GM19372 (cell line): Measurements from ENCODE around the gene MAP2K7.
"Not testable (repeated sequence)": the region's sequence is repeated elsewhere in the genome, so short reads cannot be mapped to it uniquely, and the experiment has no call there.

Source experiments
- ATAC-seq: cut with Tn5 transposase; IDR thresholded peaks from one replicate; pipeline ENCODE4 v1.9.1; 2021; ENCODE audit warnings: mild to moderate bottlenecking, low read depth, moderate library complexity; ENCODE audit not compliant: unreplicated experiment

MAP2K7 gene

GRCh38 chr19:7928741-7929701 lies 25.3 kb downstream of the MAP2K7 start:
- ATAC-seq = no peak

GRCh38 chr19:7930030-7930429 lies 26.4 kb downstream of the MAP2K7 start:
- not testable (repeated sequence) for ATAC-seq

- no peak for ATAC-seq
Observed at GRCh38 chr19:7930765-7931164, 27.1 kb downstream of the MAP2K7 start.

GRCh38 chr19:7931221-7932061 lies 27.8 kb downstream of the MAP2K7 start:
- no peak for ATAC-seq

GRCh38 chr19:7932276-7932929 lies 28.7 kb downstream of the MAP2K7 start:
- no peak for ATAC-seq

- no peak for ATAC-seq
Observed at GRCh38 chr19:7932930-7933300, 29.2 kb downstream of the MAP2K7 start.

GRCh38 chr19:7933411-7933810 lies 29.7 kb downstream of the MAP2K7 start:
- no peak for ATAC-seq

GRCh38 chr19:7933828-7934725 lies 30.4 kb downstream of the MAP2K7 start:
- no peak for ATAC-seq

GRCh38 chr19:7934766-7935165 lies 31.1 kb downstream of the MAP2K7 start:
- ATAC-seq = no peak

- no peak for ATAC-seq
Observed at GRCh38 chr19:7940841-7941240, 37.2 kb downstream of the MAP2K7 start.

- no peak for ATAC-seq
Observed at GRCh38 chr19:7941895-7942596, 38.4 kb downstream of the MAP2K7 start.

GRCh38 chr19:7942981-7943443 lies 39.3 kb downstream of the MAP2K7 start:
- no peak for ATAC-seq

- ATAC-seq = peak; percentile 97
Observed at GRCh38 chr19:7943444-7944176, 39.9 kb downstream of the MAP2K7 start, which contains the start of gene TIMM44. Gene TIMM44, minus strand, starts transcription at chr19:7943666. Its CDS starts 15 bp downstream, at chr19:7943651.

GRCh38 chr19:7944177-7944761 lies 40.6 kb downstream of the MAP2K7 start:
- ATAC-seq = no peak

GRCh38 chr19:7947939-7948338 lies 44.3 kb downstream of the MAP2K7 start:
- no peak for ATAC-seq

- ATAC-seq = no peak
Observed at GRCh38 chr19:7953060-7953459, 49.4 kb downstream of the MAP2K7 start.

- ATAC-seq = no peak
Observed at GRCh38 chr19:7953576-7953975, 49.9 kb downstream of the MAP2K7 start.

- ATAC-seq = no peak
Observed at GRCh38 chr19:7955696-7956095, 52.0 kb downstream of the MAP2K7 start.
